ENCODE results near the gene SPRED2. TPM values are rescaled to one million over a fixed set of nuclear protein-coding genes. Genes with fewer than 3 reads are reported as not detected.
A peak's percentile ranks its signal among the peaks of the same experiment; 100 is the strongest.

SPRED2 gene
- total RNA-seq, 2 experiments from 2014 or later = 5.9 to 6.7 TPM

DNA sequence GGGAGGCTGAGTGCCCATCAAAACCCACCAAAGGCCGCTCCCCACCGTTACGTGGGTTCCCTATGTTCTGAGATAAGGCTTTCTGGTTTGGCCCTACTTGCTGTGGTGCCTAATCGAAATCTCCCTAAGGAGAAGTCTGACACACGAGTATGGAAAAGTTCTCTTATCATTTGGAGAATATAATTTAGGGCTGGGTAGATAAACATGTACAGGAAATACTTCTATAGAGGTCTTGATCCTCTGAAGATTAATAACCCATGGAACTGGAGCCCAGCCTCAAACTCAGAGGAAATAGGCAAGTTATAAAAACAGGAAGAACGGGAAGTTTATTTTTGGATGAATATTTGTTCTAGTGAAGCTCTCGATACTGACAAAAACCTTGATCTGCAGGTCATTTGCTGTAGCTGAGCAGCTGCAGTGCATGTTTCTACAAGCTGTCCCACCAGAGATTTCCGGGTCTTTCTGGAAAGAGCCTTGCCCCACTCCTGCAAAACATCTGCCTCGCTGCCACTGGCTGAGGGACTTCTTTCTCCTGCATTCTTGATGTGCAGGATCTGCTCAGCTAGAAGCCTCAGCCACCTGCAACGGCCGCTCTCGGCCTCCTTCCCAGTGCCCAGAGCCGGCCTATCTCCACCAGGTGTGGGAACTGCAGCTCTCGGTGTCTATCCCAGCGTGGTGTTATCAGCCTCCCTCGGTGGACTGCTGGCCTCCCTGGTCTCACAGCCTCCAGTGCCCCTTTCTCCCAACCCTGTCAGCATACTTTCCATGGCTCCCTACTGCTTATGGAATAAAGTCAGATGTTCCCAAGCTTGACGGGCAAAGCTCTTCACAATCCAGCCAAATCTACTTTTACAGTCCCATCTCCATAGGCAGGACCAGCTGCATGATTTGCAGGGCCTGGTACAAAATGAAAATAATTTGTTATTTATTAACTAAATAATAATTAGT, 48.6 kb downstream of the SPRED2 start:
- DNase-seq = no peak
- Mint-ChIP-seq H3K36me3 (ENCODE audit: low read depth) (no peaks in the 10 kb centered on the region), H3K27me3 (peaks cover 10% of the 10 kb centered on the region), H3K9me3 (no peaks in the 10 kb centered on the region), H3K27ac (no peak overlapping the region), H3K4me3 (no peak overlapping the region), H3K4me1 (ENCODE audit: low read depth) (peaks cover 30% of the 10 kb centered on the region)
- ATAC-seq = no peak
- TF ChIP-seq, protein P1, sequence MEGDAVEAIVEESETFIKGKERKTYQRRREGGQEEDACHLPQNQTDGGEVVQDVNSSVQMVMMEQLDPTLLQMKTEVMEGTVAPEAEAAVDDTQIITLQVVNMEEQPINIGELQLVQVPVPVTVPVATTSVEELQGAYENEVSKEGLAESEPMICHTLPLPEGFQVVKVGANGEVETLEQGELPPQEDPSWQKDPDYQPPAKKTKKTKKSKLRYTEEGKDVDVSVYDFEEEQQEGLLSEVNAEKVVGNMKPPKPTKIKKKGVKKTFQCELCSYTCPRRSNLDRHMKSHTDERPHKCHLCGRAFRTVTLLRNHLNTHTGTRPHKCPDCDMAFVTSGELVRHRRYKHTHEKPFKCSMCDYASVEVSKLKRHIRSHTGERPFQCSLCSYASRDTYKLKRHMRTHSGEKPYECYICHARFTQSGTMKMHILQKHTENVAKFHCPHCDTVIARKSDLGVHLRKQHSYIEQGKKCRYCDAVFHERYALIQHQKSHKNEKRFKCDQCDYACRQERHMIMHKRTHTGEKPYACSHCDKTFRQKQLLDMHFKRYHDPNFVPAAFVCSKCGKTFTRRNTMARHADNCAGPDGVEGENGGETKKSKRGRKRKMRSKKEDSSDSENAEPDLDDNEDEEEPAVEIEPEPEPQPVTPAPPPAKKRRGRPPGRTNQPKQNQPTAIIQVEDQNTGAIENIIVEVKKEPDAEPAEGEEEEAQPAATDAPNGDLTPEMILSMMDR (IDR thresholded peaks at IDR 0.05) = no peak
- CTCF ChIA-PET = interaction anchor here (0.7 to 2.1 kb wide), 16 partner anchors 7 to 215 kb away, joined by 3 to 7 read pairs (median 4); no protein-coding TSS in a partner anchor
- POLR2A ChIA-PET = interaction anchor here (0.9 to 1.9 kb wide), 5 partner anchors 16 to 82 kb away, joined by 3 to 8 read pairs (median 4); no protein-coding TSS in a partner anchor
- intact Hi-C loops (cut with micrococcal nuclease) = loop anchor here (2.0 to 5.0 kb wide), 2 partner anchors 47 to 168 kb away; no protein-coding TSS in a partner anchor

DNA sequence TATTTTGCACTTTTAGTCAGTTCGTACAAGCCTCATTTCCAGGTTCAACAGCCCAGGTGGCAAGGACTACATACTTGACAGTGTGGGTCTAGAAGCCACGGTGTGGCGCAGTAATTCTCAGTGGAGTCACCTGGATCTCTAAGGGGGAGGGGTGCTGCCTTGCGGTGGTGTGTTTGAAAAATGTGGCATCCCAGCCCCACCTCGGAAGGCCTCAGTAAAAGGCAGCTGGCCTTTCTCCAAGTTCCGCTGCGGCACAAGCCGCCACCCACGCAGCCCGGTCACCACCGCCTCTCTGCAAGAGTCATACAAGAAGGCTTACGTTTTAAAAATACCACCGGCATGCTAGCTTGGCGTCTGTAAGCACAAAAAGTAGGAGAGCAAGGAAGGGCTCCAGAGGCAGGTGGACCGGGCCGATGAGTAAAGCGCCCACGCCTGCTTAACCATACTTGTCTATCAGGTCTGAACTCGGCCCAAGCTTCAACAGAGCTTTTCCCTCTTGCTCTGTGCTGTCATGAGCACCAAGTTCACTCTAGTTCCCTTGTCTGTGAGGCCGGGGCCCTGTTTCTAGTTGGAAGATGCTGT, 49.5 kb downstream of the SPRED2 start:
- TF ChIP-seq, protein P1 (IDR thresholded peaks at IDR 0.05) = peak; percentile 47
- Mint-ChIP-seq H3K27me3 (peaks cover 10% of the 10 kb centered on the region), H3K36me3 (ENCODE audit: low read depth) (no peaks in the 10 kb centered on the region), H3K9me3 (no peaks in the 10 kb centered on the region), H3K4me3 (no peak overlapping the region), H3K27ac (no peak overlapping the region), H3K4me1 (ENCODE audit: low read depth) (peaks cover 32% of the 10 kb centered on the region)
- DNase-seq = peak; percentile 98
- ChIA-PET CTCF (interaction anchor here (0.7 to 2.1 kb wide), 17 partner anchors 8 to 214 kb away, joined by 3 to 7 read pairs (median 4); no protein-coding TSS in a partner anchor), POLR2A (interaction anchor here (0.6 to 1.9 kb wide), 8 partner anchors 12 to 115 kb away, joined by 3 to 8 read pairs (median 4); no protein-coding TSS in a partner anchor)
- intact Hi-C loops (cut with micrococcal nuclease) = loop anchor here (2.0 to 5.0 kb wide), 2 partner anchors 48 to 169 kb away; no protein-coding TSS in a partner anchor
- ATAC-seq = peak; percentile 94

DNA sequence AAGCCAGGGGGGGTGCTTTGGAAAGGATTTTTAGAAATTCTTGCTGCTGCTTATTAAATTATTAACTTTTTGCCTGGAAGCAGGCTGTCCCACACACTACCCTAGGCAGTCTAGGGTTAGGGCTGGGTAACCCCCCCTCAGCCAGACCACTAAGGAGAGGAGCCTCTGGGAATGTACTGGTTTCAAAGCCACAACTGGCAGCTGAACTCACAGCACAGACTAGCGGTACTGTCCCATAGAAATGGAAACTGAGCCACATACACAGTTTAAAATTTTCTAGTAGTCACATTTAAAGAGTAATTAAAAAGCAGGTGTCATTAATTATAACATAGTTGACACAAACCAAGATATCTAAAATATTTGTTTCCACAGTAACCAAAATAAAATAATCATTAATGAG, 50.1 kb downstream of the SPRED2 start:
- intact Hi-C loops (cut with micrococcal nuclease) = loop anchor here (2.0 to 5.0 kb wide), 2 partner anchors 48 to 170 kb away; no protein-coding TSS in a partner anchor
- H3K4me3 Mint-ChIP-seq = no peak overlapping the region
- H3K27ac Mint-ChIP-seq = no peak overlapping the region
- peaks cover 37% of the 10 kb centered on the region for H3K4me1 Mint-ChIP-seq (ENCODE audit: low read depth)
- ChIA-PET CTCF (interaction anchor here (0.9 to 2.1 kb wide), 8 partner anchors 9 to 191 kb away, joined by 3 to 7 read pairs (median 4); no protein-coding TSS in a partner anchor), POLR2A (interaction anchor here (0.6 to 1.9 kb wide), 6 partner anchors 11 to 115 kb away, joined by 3 to 8 read pairs (median 4); no protein-coding TSS in a partner anchor)
- H3K27me3 Mint-ChIP-seq = peaks cover 10% of the 10 kb centered on the region
- ATAC-seq (no peak), DNase-seq (no peak)
- TF ChIP-seq, protein P1 (IDR thresholded peaks at IDR 0.05) = no peak
- H3K9me3 Mint-ChIP-seq = no peaks in the 10 kb centered on the region
- H3K36me3 Mint-ChIP-seq (ENCODE audit: low read depth) = no peaks in the 10 kb centered on the region

DNA sequence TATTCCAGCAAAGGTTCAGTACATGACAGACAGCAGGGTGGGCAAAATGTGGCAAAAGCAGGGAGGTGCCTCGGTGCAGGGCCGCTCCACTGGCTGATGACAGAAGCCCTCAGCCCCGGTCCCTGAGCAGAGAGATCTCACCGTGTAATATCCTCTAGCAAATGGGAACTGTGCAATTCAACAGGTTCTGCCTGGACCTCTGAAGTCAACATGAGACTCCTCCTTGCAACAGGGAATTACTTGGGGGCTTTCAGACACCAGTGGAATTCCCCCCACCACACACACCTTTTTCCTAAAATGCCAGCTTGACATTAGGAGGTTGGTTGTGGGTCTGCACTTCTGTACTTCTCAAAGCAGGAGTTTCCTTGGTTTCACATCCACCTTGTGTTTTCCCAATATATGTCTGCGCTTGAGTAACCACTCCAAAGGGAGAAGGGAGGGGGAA, 50.8 kb downstream of the SPRED2 start:
- DNase-seq = no peak
- Mint-ChIP-seq H3K36me3 (ENCODE audit: low read depth) (no peaks in the 10 kb centered on the region), H3K4me1 (ENCODE audit: low read depth) (peaks cover 39% of the 10 kb centered on the region), H3K4me3 (no peak overlapping the region), H3K27ac (no peak overlapping the region), H3K27me3 (peaks cover 10% of the 10 kb centered on the region), H3K9me3 (no peaks in the 10 kb centered on the region)
- ATAC-seq = no peak
- CTCF ChIA-PET = interaction anchor here (0.6 to 1.5 kb wide), 3 partner anchors 12 to 80 kb away, joined by 3 to 4 read pairs (median 4); no protein-coding TSS in a partner anchor
- intact Hi-C loops (cut with micrococcal nuclease) = loop anchor here (2.0 to 5.0 kb wide), 2 partner anchors 49 to 171 kb away; no protein-coding TSS in a partner anchor
- TF ChIP-seq, protein P1 (IDR thresholded peaks at IDR 0.05) = no peak
- POLR2A ChIA-PET = interaction anchor here (1.7 kb wide), 1 partner anchor 10 kb away, joined by 4 read pairs; no protein-coding TSS in a partner anchor

Measured in activated CD8-positive, alpha-beta T cell treated with anti-CD3 and anti-CD28 coated beads for 36 hours (primary cell).